CD4-positive, alpha-beta memory T cell (primary cell): Measurements from ENCODE around the gene CLDN1. TPM values are rescaled to one million over a fixed set of nuclear protein-coding genes. Genes with fewer than 3 reads are reported as not detected.

ENCODE experiments used
- CTCF ChIA-PET: fragments of 350-600 bp; sonication (Branson Sonifier 250); formaldehyde crosslinking; loops from one replicate; lab custom pipeline; 2021; ENCODE audit warnings: inconsistent platforms; ENCODE audit not compliant: partially characterized antibody; lab: Charles Lee
- POLR2A ChIA-PET: fragments of 350-600 bp; sonication (Branson Sonifier 250); formaldehyde crosslinking; loops from one replicate; lab custom pipeline; 2021; ENCODE audit not compliant: partially characterized antibody; lab: Charles Lee
- DNase-seq, 5 donors: peaks; one replicate each; pipeline versions ENCODE4 v3.0.0 to v3.0.0-alpha.2; 2020 to 2022; ENCODE audit warnings: mixed read lengths in 1 of 5
- H3K27ac ChIP-seq: one replicate; pipeline ENCODE4 v1.7.0; 2013; ENCODE audit warnings: low read depth, low read length
- H3K27me3 ChIP-seq: 2 replicates; pipeline ENCODE4 v1.7.0; 2013; ENCODE audit warnings: mild to moderate bottlenecking, low read length, moderate library complexity; ENCODE audit not compliant: insufficient read depth
- H3K36me3 ChIP-seq: 2 replicates; pipeline ENCODE4 v1.7.0; 2013; ENCODE audit warnings: mild to moderate bottlenecking, low read length, moderate library complexity; ENCODE audit not compliant: insufficient read depth
- H3K4me1 ChIP-seq: 2 replicates; pipeline ENCODE4 v1.7.0; 2013; ENCODE audit warnings: mild to moderate bottlenecking, low read length, moderate library complexity; ENCODE audit not compliant: insufficient read depth
- H3K4me3 ChIP-seq, 2 donors: one replicate each; pipeline ENCODE4 v1.7.0; 2013; ENCODE audit warnings: low read length in 2 of 2, mild to moderate bottlenecking in 1 of 2
- H3K9me3 ChIP-seq, 2 donors: one replicate each; pipeline ENCODE4 v1.7.0; 2013; ENCODE audit warnings: low read length in 2 of 2, control low read depth in 1 of 2; ENCODE audit not compliant: control insufficient read depth in 1 of 2
- H3K27ac Mint-ChIP-seq, 7 donors: one replicate each; pipeline ENCODE4 v1.8.0; 2020 to 2021; ENCODE audit warnings: mixed read lengths in 7 of 7, mild to moderate bottlenecking in 6 of 7, inconsistent platforms in 3 of 7, moderate library complexity in 3 of 7
- H3K27me3 Mint-ChIP-seq, 2 donors: one replicate each; pipeline ENCODE4 v1.8.0; 2020 to 2021; ENCODE audit warnings: mixed read lengths in 2 of 2
- H3K36me3 Mint-ChIP-seq, 2 donors: one replicate each; pipeline ENCODE4 v1.8.0; 2020 to 2021; ENCODE audit warnings: mixed read lengths in 2 of 2, inconsistent platforms in 1 of 2, mild to moderate bottlenecking in 1 of 2
- H3K4me1 Mint-ChIP-seq, 4 donors: one replicate each; pipeline ENCODE4 v1.8.0; 2020 to 2021; ENCODE audit warnings: mixed read lengths in 4 of 4, mild to moderate bottlenecking in 1 of 4
- H3K4me3 Mint-ChIP-seq, 8 donors: one replicate each; pipeline ENCODE4 v1.8.0; 2020 to 2021; ENCODE audit warnings: mixed read lengths in 8 of 8, mild to moderate bottlenecking in 7 of 8, moderate library complexity in 6 of 8, inconsistent platforms in 3 of 8
- H3K9me3 Mint-ChIP-seq, 8 donors: one replicate each; pipeline ENCODE4 v1.8.0; 2020 to 2021; ENCODE audit warnings: mixed read lengths in 8 of 8, mild to moderate bottlenecking in 5 of 8, inconsistent platforms in 3 of 8, moderate library complexity in 1 of 8
- intact Hi-C: fragments of 100-400 bp; cut with micrococcal nuclease; formaldehyde crosslinking; loops from one replicate; pipeline ENCODE4 v1.15.1; 2023
- polyA plus RNA-seq, 2 donors: library from polyadenylated mRNA; unstranded; fragments of 300-500 nt; fragmentation: Illumina TruSeq; gene quantifications; one replicate each; pipeline ENCODE4 v1.2.3, GENCODE V29; 2021
- total RNA-seq, 2 experiments: library from RNA; stranded (reverse); gene quantifications; one replicate each; pipeline ENCODE4 v1.2.3, GENCODE V29; 2021

Gene CLDN1
- total and polyA plus RNA-seq, 4 experiments from 2014 or later: not detected

DNA sequence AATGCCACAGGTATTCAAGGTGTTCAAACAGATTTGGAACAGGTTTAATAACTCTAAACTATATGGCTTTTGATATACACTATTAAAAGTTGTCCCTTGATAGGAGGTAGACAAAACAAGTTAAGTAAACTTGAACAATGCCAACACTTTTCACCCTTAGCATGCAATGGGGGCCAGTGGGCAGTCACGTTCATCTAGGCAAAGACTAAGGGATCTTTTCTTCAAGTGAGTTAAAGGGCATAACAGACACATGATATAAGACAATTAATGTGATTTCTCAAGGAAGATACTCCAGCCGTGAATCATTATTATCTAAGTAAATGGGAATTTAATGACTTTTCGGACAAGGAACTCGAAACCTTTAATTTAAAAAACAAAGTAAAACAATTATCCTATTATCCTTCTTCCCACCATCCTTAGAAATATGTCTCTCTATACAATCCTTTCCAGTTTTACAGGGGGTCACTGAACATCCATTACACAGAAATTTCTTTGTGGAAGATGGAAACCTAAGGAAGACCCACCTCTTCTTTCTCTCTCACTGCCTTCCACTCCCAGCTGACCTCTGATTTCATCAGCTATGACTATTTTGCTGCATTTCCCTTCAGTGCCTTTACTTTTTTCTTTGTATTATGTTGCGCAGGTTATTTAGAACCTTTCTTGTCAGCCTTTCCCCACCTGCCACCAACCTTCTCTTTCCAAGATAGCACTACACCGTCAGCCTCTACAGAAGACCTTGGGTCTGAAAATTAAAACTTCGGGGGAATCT lies 1.5 kb downstream of the CLDN1 start:
- Mint-ChIP-seq H3K27ac (no peak overlapping the region), H3K36me3 (no peaks in the 10 kb centered on the region), H3K9me3 (peaks cover 0 to 3% (median 0%) of the 10 kb centered on the region in 8 donors), H3K4me1 (peaks cover 9 to 20% (median 13%) of the 10 kb centered on the region in 4 donors), H3K4me3 (peak overlapping the region in 4 of 8 donors; percentile 1 to 14 (median 8)), H3K27me3 (peaks cover 29 to 43% of the 10 kb centered on the region in 2 donors)
- DNase-seq: no peak
- Histone ChIP-seq H3K27ac (no peak overlapping the region), H3K36me3 (no peaks in the 10 kb centered on the region), H3K4me1 (no peaks in the 10 kb centered on the region), H3K9me3 (no peaks in the 10 kb centered on the region), H3K27me3 (peaks cover 6% of the 10 kb centered on the region), H3K4me3 (no peak overlapping the region)
- CTCF ChIA-PET: interaction anchor here (1.4 to 6.1 kb wide), 7 partner anchors 8 to 360 kb away, joined by 3 to 41 read pairs (median 18); no protein-coding TSS in a partner anchor
- POLR2A ChIA-PET: no interaction called here
- intact Hi-C loops: no loop called here

DNA sequence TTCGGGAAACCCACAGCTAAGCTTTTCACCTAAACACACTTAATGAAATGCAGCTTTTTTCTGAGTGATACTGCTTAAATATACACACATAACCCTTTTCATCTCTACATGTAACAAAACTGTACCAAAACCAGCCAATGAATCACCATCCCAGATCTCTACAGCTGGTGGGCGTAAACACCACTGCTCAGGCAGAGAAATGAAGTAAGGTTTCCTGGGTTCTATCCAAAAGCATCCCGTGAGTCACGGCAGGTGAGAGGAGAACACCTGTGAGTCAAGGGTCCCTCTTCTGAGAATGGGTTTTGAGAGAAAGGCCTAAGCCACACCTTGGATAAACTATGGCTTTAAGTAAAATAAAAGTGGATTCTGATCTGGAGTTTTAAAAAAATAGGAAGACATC lies 2.6 kb downstream of the CLDN1 start:
- Histone ChIP-seq H3K27me3 (peaks cover 6% of the 10 kb centered on the region), H3K4me3 (no peak overlapping the region), H3K9me3 (no peaks in the 10 kb centered on the region), H3K4me1 (no peaks in the 10 kb centered on the region), H3K36me3 (no peaks in the 10 kb centered on the region), H3K27ac (no peak overlapping the region)
- Mint-ChIP-seq H3K4me3 (no peak overlapping the region), H3K4me1 (peaks cover 9 to 20% (median 13%) of the 10 kb centered on the region in 4 donors), H3K27ac (no peak overlapping the region), H3K36me3 (no peaks in the 10 kb centered on the region), H3K27me3 (peaks cover 29 to 38% of the 10 kb centered on the region in 2 donors), H3K9me3 (peaks cover 0 to 3% (median 0%) of the 10 kb centered on the region in 8 donors)
- DNase-seq: no peak
- intact Hi-C loops: no loop called here
- POLR2A ChIA-PET: no interaction called here
- CTCF ChIA-PET: interaction anchor here (1.0 kb wide), 1 partner anchor 358 kb away, joined by 4 read pairs; no protein-coding TSS in a partner anchor

- Mint-ChIP-seq H3K4me3 (no peak overlapping the region), H3K36me3 (no peaks in the 10 kb centered on the region), H3K9me3 (peaks cover 0 to 3% (median 0%) of the 10 kb centered on the region in 8 donors), H3K27ac (no peak overlapping the region), H3K27me3 (peaks cover 24 to 36% of the 10 kb centered on the region in 2 donors), H3K4me1 (peaks cover 9 to 20% (median 13%) of the 10 kb centered on the region in 4 donors)
- POLR2A ChIA-PET: no interaction called here
- CTCF ChIA-PET: interaction anchor here (1.0 kb wide), 1 partner anchor 357 kb away, joined by 4 read pairs; no protein-coding TSS in a partner anchor
- H3K9me3 ChIP-seq: no peaks in the 10 kb centered on the region
- no peak for DNase-seq
- intact Hi-C loops: no loop called here
- no peak overlapping the region for H3K27ac ChIP-seq
- H3K4me1 ChIP-seq: no peaks in the 10 kb centered on the region
- H3K36me3 ChIP-seq: no peaks in the 10 kb centered on the region
- H3K4me3 ChIP-seq: no peak overlapping the region
- peaks cover 6% of the 10 kb centered on the region for H3K27me3 ChIP-seq
These were observed 3.6 kb downstream of the CLDN1 start for GRCh38 chr3:190318666-190319065.

- ChIA-PET POLR2A (no interaction called here), CTCF (interaction anchor here (3.8 kb wide), 1 partner anchor 7 kb away, joined by 19 read pairs; the partner anchor contains the start of gene CLDN1)
- no peak overlapping the region for H3K4me3 ChIP-seq
- H3K36me3 Mint-ChIP-seq: no peaks in the 10 kb centered on the region
- no peak overlapping the region for H3K27ac ChIP-seq
- H3K4me3 Mint-ChIP-seq: no peak overlapping the region
- no peaks in the 10 kb centered on the region for H3K27me3 ChIP-seq
- peaks cover 0 to 1% (median 0%) of the 10 kb centered on the region in 4 donors for H3K4me1 Mint-ChIP-seq
- H3K4me1 ChIP-seq: no peaks in the 10 kb centered on the region
- H3K27ac Mint-ChIP-seq: no peak overlapping the region
- no peaks in the 10 kb centered on the region for H3K9me3 ChIP-seq
- intact Hi-C loops: no loop called here
- H3K9me3 Mint-ChIP-seq: no peaks in the 10 kb centered on the region
- H3K36me3 ChIP-seq: no peaks in the 10 kb centered on the region
- peaks cover 9 to 11% of the 10 kb centered on the region in 2 donors for H3K27me3 Mint-ChIP-seq
- DNase-seq: no peak
These were observed 7.5 kb downstream of the CLDN1 start for GRCh38 chr3:190314741-190315140.

DNA sequence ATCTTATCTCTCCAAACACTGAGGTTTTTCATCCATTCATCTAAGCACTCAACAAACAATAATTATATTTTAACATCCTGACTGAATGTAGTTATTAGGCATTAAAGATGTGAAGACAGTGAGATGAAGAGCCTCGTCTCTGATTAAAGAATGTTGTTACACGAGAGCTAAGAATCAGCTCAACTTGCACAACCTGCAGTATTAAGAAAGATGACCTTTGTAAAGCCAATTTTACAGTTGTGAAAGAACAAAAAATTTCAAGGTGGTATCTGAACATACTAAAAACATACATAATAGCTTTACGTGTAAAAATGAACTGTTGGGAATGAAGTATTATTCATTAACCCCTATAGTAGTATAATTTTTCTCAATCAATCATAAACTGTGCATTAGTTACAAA lies 12.8 kb downstream of the CLDN1 start:
- Mint-ChIP-seq H3K27me3 (peaks cover 2 to 3% of the 10 kb centered on the region in 2 donors), H3K27ac (no peak overlapping the region), H3K4me3 (no peak overlapping the region), H3K9me3 (peaks cover 0 to 2% (median 0%) of the 10 kb centered on the region in 8 donors), H3K36me3 (no peaks in the 10 kb centered on the region), H3K4me1 (peaks cover 6 to 12% (median 9%) of the 10 kb centered on the region in 4 donors)
- no peak overlapping the region for H3K4me3 ChIP-seq
- intact Hi-C loops: no loop called here
- H3K36me3 ChIP-seq: no peaks in the 10 kb centered on the region
- no peak for DNase-seq
- H3K4me1 ChIP-seq: no peaks in the 10 kb centered on the region
- H3K27ac ChIP-seq: no peak overlapping the region
- no peaks in the 10 kb centered on the region for H3K9me3 ChIP-seq
- ChIA-PET POLR2A (no interaction called here), CTCF (interaction anchor here (1.7 kb wide), 1 partner anchor 13 kb away, joined by 7 read pairs; the partner anchor contains the start of gene CLDN1)
- H3K27me3 ChIP-seq: no peaks in the 10 kb centered on the region

DNA sequence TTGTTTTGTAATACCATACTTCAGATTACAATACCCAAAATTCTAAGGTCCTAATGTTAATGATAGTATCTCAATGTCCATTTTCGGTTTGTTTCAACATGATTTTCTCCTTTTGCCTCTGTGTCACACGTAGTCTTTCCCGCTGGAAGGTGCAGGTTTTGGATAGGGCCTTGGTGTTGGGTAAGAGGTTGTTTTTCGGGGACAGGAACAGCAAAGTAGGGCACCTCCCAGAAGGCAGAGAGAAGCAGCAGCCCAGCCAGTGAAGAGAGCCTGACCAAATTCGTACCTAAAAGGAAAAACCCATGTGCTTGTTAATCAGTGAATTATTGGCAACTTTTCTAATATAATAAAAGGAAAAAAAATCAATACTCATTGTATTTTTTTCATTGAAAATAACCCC lies 14.1 kb downstream of the CLDN1 start:
- DNase-seq: no peak
- no peaks in the 10 kb centered on the region for H3K4me1 ChIP-seq
- no peak overlapping the region for H3K27ac ChIP-seq
- peaks cover 6 to 12% (median 9%) of the 10 kb centered on the region in 4 donors for H3K4me1 Mint-ChIP-seq
- H3K36me3 ChIP-seq: no peaks in the 10 kb centered on the region
- H3K9me3 Mint-ChIP-seq: peaks cover 0 to 2% (median 0%) of the 10 kb centered on the region in 8 donors
- ChIA-PET POLR2A (no interaction called here), CTCF (interaction anchor here (1.7 kb wide), 1 partner anchor 14 kb away, joined by 7 read pairs; the partner anchor contains the start of gene CLDN1)
- H3K9me3 ChIP-seq: no peaks in the 10 kb centered on the region
- H3K4me3 ChIP-seq: no peak overlapping the region
- H3K4me3 Mint-ChIP-seq: no peak overlapping the region
- no peaks in the 10 kb centered on the region for H3K27me3 ChIP-seq
- no peaks in the 10 kb centered on the region for H3K36me3 Mint-ChIP-seq
- H3K27ac Mint-ChIP-seq: no peak overlapping the region
- intact Hi-C loops: no loop called here
- H3K27me3 Mint-ChIP-seq: peaks cover 2 to 3% of the 10 kb centered on the region in 2 donors

GRCh38 chr3:190307164-190307545 lies 15.1 kb downstream of the CLDN1 start:
- Histone ChIP-seq H3K9me3 (no peaks in the 10 kb centered on the region), H3K4me3 (no peak overlapping the region), H3K27ac (no peak overlapping the region), H3K27me3 (no peaks in the 10 kb centered on the region), H3K4me1 (no peaks in the 10 kb centered on the region), H3K36me3 (no peaks in the 10 kb centered on the region)
- no peak for DNase-seq
- ChIA-PET CTCF (interaction anchor here (2.1 kb wide), 1 partner anchor 15 kb away, joined by 7 read pairs; the partner anchor contains the start of gene CLDN1), POLR2A (no interaction called here)
- Mint-ChIP-seq H3K4me3 (no peak overlapping the region), H3K36me3 (no peaks in the 10 kb centered on the region), H3K4me1 (peaks cover 6 to 12% (median 9%) of the 10 kb centered on the region in 4 donors), H3K27ac (no peak overlapping the region), H3K27me3 (peaks cover 2 to 3% of the 10 kb centered on the region in 2 donors), H3K9me3 (peaks cover 0 to 2% (median 0%) of the 10 kb centered on the region in 8 donors)
- intact Hi-C loops: no loop called here
